BJ (cell line): ENCODE data around the gene CROCC. TPM values are rescaled to one million over a fixed set of nuclear protein-coding genes. Genes with fewer than 3 reads are reported as not detected.

ENCODE experiments used
- CTCF ChIA-PET: fragments of 350-600 bp; formaldehyde crosslinking; extraction: SDS; loops from one replicate; lab custom pipeline; 2021; ENCODE audit warnings: antibody characterized with exemption, inconsistent platforms; lab: Yijun Ruan, JAX
- POLR2A ChIA-PET: fragments of 300-600 bp; sonication (Branson Sonifier 250); formaldehyde crosslinking; extraction: SDS; loops from one replicate; lab custom pipeline; 2021; ENCODE audit warnings: antibody characterized with exemption; lab: Charles Lee
- DNase-seq: peaks from one replicate; pipeline ENCODE4 v3.0.0-alpha.2; 2011; ENCODE audit warnings: low read depth
- H3K27me3 ChIP-seq: 2 replicates; pipeline ENCODE4 v1.6.0; 2011; ENCODE audit warnings: low read length; ENCODE audit not compliant: control insufficient read depth, insufficient read depth
- H3K36me3 ChIP-seq: 2 replicates; pipeline ENCODE4 v1.5.1; 2011; ENCODE audit warnings: low read length; ENCODE audit not compliant: control insufficient read depth, insufficient read depth
- H3K4me3 ChIP-seq: 2 replicates; pipeline ENCODE4 v1.5.1; 2011; ENCODE audit warnings: low read depth, mild to moderate bottlenecking, control low read depth, low read length
- CTCF ChIP-seq: IDR thresholded peaks from 2 replicates; pipeline ENCODE4 v1.5.1; 2011; ENCODE audit warnings: low read depth, mild to moderate bottlenecking, control low read depth, inconsistent platforms, low read length, moderate library complexity; ENCODE audit not compliant: insufficient read depth
- polyA plus RNA-seq: library from polyadenylated mRNA; depleted of rRNA; stranded (reverse); fragments of >200 nt; gene quantifications from 2 replicates; pipeline ENCODE4 v1.2.3, GENCODE V29; 2011

CROCC gene
- polyA plus RNA-seq, 1 experiment = 12.1 TPM

- CTCF ChIA-PET = interaction anchor here (0.7 to 1.8 kb wide), 3 partner anchors 7 to 52 kb away, joined by 3 to 4 read pairs (median 3); no protein-coding TSS in a partner anchor
- POLR2A ChIA-PET = no interaction called here
Observed at GRCh38 chr1:17012775-17013490, 91.2 kb downstream of the CROCC start.

GRCh38 chr1:17013491-17014320, 92.0 kb downstream of the CROCC start:
- TF ChIP-seq CTCF = no peak
- peaks cover 3% of the 10 kb centered on the region for H3K36me3 ChIP-seq
- no peak overlapping the region for H3K4me3 ChIP-seq
- ChIA-PET POLR2A (no interaction called here), CTCF (interaction anchor here (0.7 to 1.9 kb wide), 4 partner anchors 8 to 62 kb away, joined by 3 to 6 read pairs (median 4); no protein-coding TSS in a partner anchor)
- DNase-seq = no peak
- no peaks in the 10 kb centered on the region for H3K27me3 ChIP-seq

More at GRCh38 chr1:17012775-17013490, 91.2 kb downstream of the CROCC start:
- Histone ChIP-seq H3K36me3 (no peaks in the 10 kb centered on the region; the same call in 1 of the 2 replicates), H3K27me3 (no peaks in the 10 kb centered on the region), H3K4me3 (no peak overlapping the region)
- DNase-seq = no peak
- no peak for TF ChIP-seq CTCF

- Histone ChIP-seq H3K4me3 (no peak overlapping the region), H3K36me3 (peaks cover 6% of the 10 kb centered on the region), H3K27me3 (no peaks in the 10 kb centered on the region)
- POLR2A ChIA-PET = no interaction called here
- DNase-seq = no peak
- TF ChIP-seq CTCF = no peak
- CTCF ChIA-PET = interaction anchor here (1.9 kb wide), 1 partner anchor 63 kb away, joined by 6 read pairs; no protein-coding TSS in a partner anchor
Observed at GRCh38 chr1:17014671-17015567, 93.2 kb downstream of the CROCC start.

- TF ChIP-seq CTCF = no peak
Observed at GRCh38 chr1:17016317-17016661, 94.6 kb downstream of the CROCC start.

More at GRCh38 chr1:17016317-17016661, 94.6 kb downstream of the CROCC start:
- Histone ChIP-seq H3K36me3 (peaks cover 12% of the 10 kb centered on the region), H3K27me3 (no peaks in the 10 kb centered on the region), H3K4me3 (no peak overlapping the region)
- peak; percentile 11 for DNase-seq
- CTCF ChIA-PET = interaction anchor here (0.6 kb wide), 1 partner anchor 1686 kb away, joined by 3 read pairs; no protein-coding TSS in a partner anchor
- POLR2A ChIA-PET = no interaction called here
